Kidney (tissue), 14 donors: Measurements from ENCODE around the gene RUNDC3A. TPM values are rescaled to one million over a fixed set of nuclear protein-coding genes. Genes with fewer than 3 reads are reported as not detected.

Experiments used
- DNase-seq, 5 donors: peaks; one replicate each; pipeline ENCODE4 v3.0.0-alpha.2; 2013 to 2020
- FAIRE-seq: peaks from 2 replicates; lab custom pipeline; 2012; peaks lifted over from hg19 to GRCh38; lab: Jason Lieb, UNC
- H3K27ac ChIP-seq, 2 donors: one replicate each; pipeline ENCODE4 v1.7.0; 2013; ENCODE audit warnings: low read depth in 2 of 2, low read length in 2 of 2, inconsistent platforms in 1 of 2
- H3K27me3 ChIP-seq: one replicate; pipeline ENCODE4 v1.7.1; 2013; ENCODE audit warnings: low read length, inconsistent platforms; ENCODE audit not compliant: control insufficient read depth, insufficient read depth
- H3K36me3 ChIP-seq, 3 donors: one replicate each; pipeline versions ENCODE4 v1.7.0 to v1.7.1; 2013; ENCODE audit warnings: low read length in 3 of 3, control low read depth in 1 of 3, inconsistent platforms in 1 of 3; ENCODE audit not compliant: insufficient read depth in 3 of 3, control insufficient read depth in 2 of 3
- H3K4me1 ChIP-seq, 3 donors: one replicate each; pipeline versions ENCODE4 v1.7.0 to v1.7.1; 2013; ENCODE audit warnings: low read length in 3 of 3, inconsistent platforms in 1 of 3, low read depth in 1 of 3; ENCODE audit not compliant: control insufficient read depth in 2 of 3, insufficient read depth in 2 of 3
- H3K4me3 ChIP-seq, 3 donors: one replicate each; pipeline versions ENCODE4 v1.7.0 to v1.8.1; 2013; ENCODE audit warnings: low read length in 3 of 3, control low read depth in 1 of 3, inconsistent platforms in 1 of 3
- H3K9ac ChIP-seq, 3 donors: one replicate each; pipeline versions ENCODE4 v1.7.0 to v1.7.1; 2013; ENCODE audit warnings: low read length in 3 of 3, control low read depth in 1 of 3, inconsistent platforms in 1 of 3
- H3K9me3 ChIP-seq, 3 donors: one replicate each; pipeline versions ENCODE4 v1.7.0 to v1.7.1; 2013; ENCODE audit warnings: low read length in 3 of 3, control low read depth in 1 of 3, inconsistent platforms in 1 of 3; ENCODE audit not compliant: control insufficient read depth in 2 of 3, insufficient read depth in 1 of 3
- CTCF ChIP-seq: IDR thresholded peaks from 3 replicates; pipeline ENCODE4 v1.5.1; 2012; ENCODE audit warnings: mild to moderate bottlenecking, moderate library complexity, borderline replicate concordance; ENCODE audit not compliant: insufficient read depth; ENCODE audit errors: extremely low read depth
- intact Hi-C: fragments of 100-400 bp; cut with DNase I; formaldehyde crosslinking; loops from one replicate; pipeline ENCODE4 v1.11.1; 2022
- polyA plus RNA-seq: library from polyadenylated mRNA; stranded (reverse); fragments of 350-450 nt; fragmentation: Illumina TruSeq; extraction: RNeasy Lipid Tissue Mini Kit (QIAGEN cat#74804); gene quantifications from one replicate; pipeline ENCODE4 v1.2.3, GENCODE V29; 2014; ENCODE audit warnings: low read depth, low replicate concordance; ENCODE audit not compliant: insufficient read depth
- total RNA-seq: library from RNA; stranded (reverse); fragmentation: NEBNext Ultra II Directional; extraction: Animal tissue kit (Norgen Biotek cat#: 25700); gene quantifications from one replicate; pipeline ENCODE4 v1.2.1, GENCODE V29; 2021
- donor health status: control.
- donor health status: control.
- donor health status: control.
- donor health status: control.
- donor health status: control.
- donor health status: DM: yes; HTN: yes; CAD: no.
- donor health status: Normal renal cell carcinoma (clear cell type).

RUNDC3A gene
- total and polyA plus RNA-seq, 2 donors from 2014 or later = 2.2 to 6.4 TPM

GRCh38 chr17:44331249-44331760, 22.9 kb downstream of the RUNDC3A start:
- Histone ChIP-seq H3K27ac (no peak overlapping the region), H3K9ac (no peak overlapping the region), H3K9me3 (no peaks in the 10 kb centered on the region), H3K36me3 (no peaks in the 10 kb centered on the region), H3K4me1 (peaks cover 0 to 2% (median 0%) of the 10 kb centered on the region in 3 donors), H3K4me3 (no peak overlapping the region), H3K27me3 (no peaks in the 10 kb centered on the region)
- intact Hi-C loops = no loop called here
- DNase-seq (peak; percentile 52 to 90 (median 81)), FAIRE-seq (no peak)
- peak; percentile 78 for TF ChIP-seq CTCF

GRCh38 chr17:44333371-44333770, 25.0 kb downstream of the RUNDC3A start:
- FAIRE-seq (no peak), DNase-seq (no peak)
- Histone ChIP-seq H3K27me3 (no peaks in the 10 kb centered on the region), H3K4me1 (peaks cover 0 to 2% (median 0%) of the 10 kb centered on the region in 3 donors), H3K9ac (no peak overlapping the region), H3K27ac (no peak overlapping the region), H3K9me3 (no peaks in the 10 kb centered on the region), H3K4me3 (no peak overlapping the region), H3K36me3 (no peaks in the 10 kb centered on the region)
- intact Hi-C loops = no loop called here
- TF ChIP-seq CTCF = no peak

GRCh38 chr17:44334315-44334714, 25.9 kb downstream of the RUNDC3A start:
- no peak for DNase-seq
- Histone ChIP-seq H3K27me3 (no peaks in the 10 kb centered on the region), H3K4me1 (peaks cover 0 to 2% (median 0%) of the 10 kb centered on the region in 3 donors), H3K9me3 (no peaks in the 10 kb centered on the region), H3K4me3 (no peak overlapping the region), H3K27ac (no peak overlapping the region), H3K36me3 (no peaks in the 10 kb centered on the region), H3K9ac (no peak overlapping the region)
- intact Hi-C loops = no loop called here
- no peak for TF ChIP-seq CTCF
- FAIRE-seq = no peak

- no peak for DNase-seq
- Histone ChIP-seq H3K27me3 (no peaks in the 10 kb centered on the region), H3K36me3 (no peaks in the 10 kb centered on the region), H3K4me1 (peaks cover 0 to 2% (median 0%) of the 10 kb centered on the region in 3 donors), H3K27ac (no peak overlapping the region), H3K9ac (no peak overlapping the region), H3K4me3 (no peak overlapping the region), H3K9me3 (no peaks in the 10 kb centered on the region)
- TF ChIP-seq CTCF = no peak
- intact Hi-C loops = no loop called here
- FAIRE-seq = no peak
Measured at GRCh38 chr17:44334727-44335126, 26.3 kb downstream of the RUNDC3A start.
